Head of caudate nucleus (tissue), 42 donors: ENCODE measurements around the gene CDK13.

Source experiments
- DNase-seq, 42 donors: peaks; one replicate each; pipeline versions ENCODE4 v3.0.0 to v3.0.0-alpha.2; 2020 to 2021; ENCODE audit warnings: mixed read lengths in 7 of 42
- intact Hi-C: fragments of 100-400 bp; cut with DNase I; formaldehyde crosslinking; loops from one replicate; pipeline ENCODE4 v1.15.0; 2022

Gene CDK13

DNA sequence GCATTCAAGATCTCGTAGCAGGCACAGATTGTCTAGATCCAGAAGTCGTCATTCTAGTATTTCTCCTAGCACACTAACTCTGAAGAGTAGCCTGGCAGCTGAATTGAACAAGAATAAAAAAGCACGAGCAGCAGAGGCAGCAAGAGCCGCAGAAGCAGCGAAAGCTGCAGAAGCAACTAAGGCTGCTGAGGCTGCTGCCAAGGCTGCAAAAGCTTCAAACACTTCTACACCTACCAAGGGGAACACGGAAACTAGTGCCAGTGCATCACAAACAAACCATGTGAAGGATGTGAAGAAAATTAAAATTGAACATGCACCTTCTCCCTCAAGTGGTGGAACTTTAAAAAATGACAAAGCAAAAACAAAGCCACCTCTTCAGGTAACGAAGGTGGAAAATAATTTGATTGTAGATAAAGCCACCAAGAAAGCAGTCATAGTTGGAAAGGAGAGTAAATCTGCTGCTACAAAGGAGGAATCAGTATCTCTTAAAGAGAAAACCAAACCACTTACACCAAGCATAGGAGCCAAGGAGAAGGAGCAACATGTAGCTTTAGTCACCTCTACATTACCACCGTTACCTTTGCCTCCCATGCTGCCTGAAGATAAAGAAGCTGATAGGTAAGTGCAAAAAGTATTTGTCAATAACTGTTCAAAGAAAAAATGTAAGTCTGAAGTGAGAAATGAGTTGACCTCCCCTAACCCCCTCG lies 37.7 kb downstream of the CDK13 start:
- intact Hi-C loops: no loop called here
- peak in 35 of 42 donors; percentile 6 to 78 (median 41) for DNase-seq

GRCh38 chr7:40000734-40001315 lies 50.8 kb downstream of the CDK13 start:
- intact Hi-C loops: no loop called here
- DNase-seq: no peak

DNA sequence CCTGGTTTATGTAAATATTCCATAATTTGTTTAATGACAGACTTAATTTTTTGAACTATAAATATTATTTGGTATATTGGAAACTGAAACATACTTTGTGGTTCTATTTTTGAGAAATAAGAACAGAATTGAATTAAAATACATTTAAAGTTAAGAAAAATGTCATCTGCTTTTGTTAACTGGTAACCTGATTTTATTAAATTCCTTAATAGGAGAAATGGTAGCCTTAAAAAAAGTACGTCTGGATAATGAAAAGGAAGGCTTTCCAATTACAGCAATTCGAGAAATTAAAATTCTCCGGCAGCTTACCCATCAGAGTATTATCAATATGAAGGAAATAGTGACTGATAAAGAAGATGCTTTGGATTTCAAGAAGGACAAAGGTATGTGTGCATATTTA lies 51.6 kb downstream of the CDK13 start:
- intact Hi-C loops: no loop called here
- no peak for DNase-seq

DNA sequence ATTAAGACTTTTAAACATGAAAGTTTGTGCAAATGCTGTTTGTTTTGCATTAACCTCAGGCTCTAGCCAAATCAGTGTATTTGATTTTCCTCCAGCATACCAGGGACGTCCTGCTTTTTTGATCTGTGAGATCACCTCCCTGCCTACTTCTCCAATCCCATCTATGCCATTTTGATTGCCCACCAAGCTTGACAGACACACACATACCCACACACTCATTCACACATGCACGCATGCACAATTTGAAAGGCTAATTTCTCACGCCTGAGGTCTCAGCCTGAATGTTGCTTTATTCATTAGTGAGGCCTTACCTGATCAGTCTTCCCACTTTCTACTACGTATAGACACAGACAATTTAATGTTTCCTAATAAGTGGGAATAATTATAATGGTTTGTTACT lies 53.5 kb downstream of the CDK13 start:
- DNase-seq: no peak
- intact Hi-C loops: no loop called here

- DNase-seq: no peak
- intact Hi-C loops: no loop called here
Measured at GRCh38 chr7:40008223-40008815, 58.3 kb downstream of the CDK13 start.

- no peak for DNase-seq
- intact Hi-C loops: no loop called here
Measured at GRCh38 chr7:40009301-40009700, 59.2 kb downstream of the CDK13 start.

DNA sequence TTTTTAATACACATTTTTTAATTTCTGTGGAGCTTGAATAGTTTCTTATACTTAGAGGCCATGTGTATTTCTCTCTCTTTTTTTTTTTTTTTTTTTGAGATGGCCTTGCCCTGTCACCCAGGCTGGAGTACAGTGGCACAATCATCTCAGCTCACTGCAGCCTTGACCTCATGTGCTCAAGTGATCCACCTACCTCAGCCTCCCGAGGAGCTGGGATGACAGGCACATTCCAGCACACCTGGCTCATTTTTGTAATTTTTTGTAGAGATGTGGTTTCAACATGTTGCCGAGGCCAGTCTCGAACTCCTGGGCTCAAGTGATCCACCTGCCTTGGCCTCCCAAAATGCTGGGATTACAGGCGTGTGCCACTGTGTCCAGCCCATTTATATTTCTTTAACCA lies 64.3 kb downstream of the CDK13 start:
- intact Hi-C loops: no loop called here
- DNase-seq: no peak

DNA sequence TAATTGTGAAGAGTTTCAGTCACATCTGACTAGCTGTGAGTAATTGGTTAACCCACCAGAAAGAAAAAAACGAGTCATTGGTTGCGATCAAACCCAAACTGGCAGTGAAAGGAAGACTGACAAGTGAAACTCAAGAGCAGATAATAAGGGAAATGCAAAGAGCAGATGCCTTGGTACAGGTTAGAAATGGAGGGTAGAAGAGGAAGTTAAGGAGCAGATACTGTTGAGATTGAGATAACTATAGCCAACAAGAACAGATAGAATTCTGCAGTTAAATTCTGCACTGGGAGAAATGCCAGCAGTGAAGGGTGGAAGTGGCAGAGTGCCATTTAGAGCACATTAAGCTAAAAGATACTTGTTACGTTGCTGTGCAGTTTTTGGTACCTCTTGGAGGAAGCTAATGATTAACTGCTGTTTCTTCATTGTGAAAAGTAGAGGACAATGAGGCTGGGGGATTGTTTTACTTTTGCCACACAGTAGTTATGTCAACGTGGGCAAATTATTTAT lies 65.8 kb downstream of the CDK13 start:
- intact Hi-C loops: no loop called here
- peak in 16 of 42 donors; percentile 7 to 50 (median 18) for DNase-seq

- DNase-seq: no peak
- intact Hi-C loops: no loop called here
Measured at GRCh38 chr7:40019558-40019957, 69.5 kb downstream of the CDK13 start.

DNA sequence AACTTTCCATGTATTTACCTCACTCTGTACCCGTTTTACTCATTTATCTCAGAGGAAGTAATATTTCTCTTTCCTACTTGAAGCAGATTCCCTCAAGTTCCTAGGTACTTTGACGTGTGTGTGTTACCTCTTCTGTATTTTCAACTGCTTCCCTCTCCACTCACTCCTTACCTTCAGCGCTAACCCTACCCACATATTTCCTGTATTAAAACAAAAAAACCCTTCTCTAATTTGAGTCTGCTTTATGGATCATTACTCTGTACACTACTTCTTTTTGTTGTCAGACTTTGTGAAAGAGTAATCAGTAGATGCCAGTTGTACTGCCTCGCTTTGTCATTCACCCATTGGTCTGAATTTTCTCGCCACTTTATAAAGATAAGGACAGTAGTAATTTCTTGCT lies 74.0 kb downstream of the CDK13 start:
- intact Hi-C loops: no loop called here
- no peak for DNase-seq

GRCh38 chr7:40024841-40025240 lies 74.8 kb downstream of the CDK13 start:
- intact Hi-C loops: no loop called here

DNA sequence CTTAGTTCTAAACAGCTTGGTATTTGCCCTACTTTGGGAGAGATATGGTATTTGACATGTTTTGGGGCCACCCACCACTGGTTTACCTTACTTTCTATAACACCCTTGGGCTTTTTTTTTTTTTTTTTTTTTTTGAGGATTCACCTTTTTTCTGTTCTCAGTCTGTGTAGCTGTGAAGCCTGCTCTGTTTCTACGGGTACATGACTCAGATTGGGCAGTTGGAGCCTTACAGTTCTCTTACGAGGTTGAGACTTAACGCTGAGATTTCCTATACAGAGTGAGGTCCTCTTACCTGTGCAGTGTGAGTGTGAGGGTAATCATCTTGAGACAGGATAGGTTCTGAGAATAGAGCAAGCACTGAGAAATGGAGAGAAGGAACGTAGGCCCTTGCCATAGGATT lies 77.5 kb downstream of the CDK13 start:
- no peak for DNase-seq
- intact Hi-C loops: no loop called here

More at GRCh38 chr7:40024841-40025240, 74.8 kb downstream of the CDK13 start:
- DNase-seq: no peak

DNA sequence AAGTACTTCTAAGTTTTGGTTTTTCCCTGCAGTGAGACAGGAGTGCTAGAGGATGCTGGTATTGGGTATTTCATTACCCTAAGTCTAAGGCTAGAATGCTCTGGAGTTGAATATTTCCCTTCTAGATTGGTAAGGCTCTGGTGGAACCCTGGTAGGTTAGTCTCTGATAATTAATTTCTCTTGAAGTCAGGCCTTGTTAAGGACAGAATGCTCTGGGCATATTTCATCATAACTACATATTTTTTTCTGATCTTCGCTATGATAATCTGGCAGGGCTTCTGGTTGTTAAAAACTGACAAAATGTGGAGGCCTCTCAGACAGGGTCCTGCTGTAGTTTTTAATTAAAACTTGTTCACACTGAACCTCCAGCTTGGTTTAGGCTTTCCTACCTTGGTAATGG lies 83.8 kb downstream of the CDK13 start:
- intact Hi-C loops: no loop called here
- no peak for DNase-seq

DNA sequence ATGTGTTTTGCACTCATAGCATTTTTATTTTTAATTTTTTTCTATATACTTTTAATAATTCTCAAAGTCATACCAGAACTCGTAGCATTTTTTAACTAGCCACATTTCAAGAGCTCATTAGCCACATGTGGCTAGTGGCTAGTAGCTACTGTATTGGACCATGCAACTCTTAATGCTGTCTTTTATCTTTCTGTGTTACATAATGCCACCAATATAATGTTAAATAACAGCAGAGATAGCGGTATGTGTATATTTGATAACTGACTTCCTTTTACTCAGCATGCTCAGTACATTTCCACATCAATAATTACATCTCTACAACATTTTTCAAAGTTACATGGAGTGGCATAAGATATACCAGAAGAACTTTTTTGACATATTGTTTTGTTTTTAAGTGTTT lies 91.4 kb downstream of the CDK13 start:
- intact Hi-C loops: no loop called here
- no peak for DNase-seq

GRCh38 chr7:40043164-40043563 lies 93.1 kb downstream of the CDK13 start:
- intact Hi-C loops: no loop called here
- no peak for DNase-seq

DNA sequence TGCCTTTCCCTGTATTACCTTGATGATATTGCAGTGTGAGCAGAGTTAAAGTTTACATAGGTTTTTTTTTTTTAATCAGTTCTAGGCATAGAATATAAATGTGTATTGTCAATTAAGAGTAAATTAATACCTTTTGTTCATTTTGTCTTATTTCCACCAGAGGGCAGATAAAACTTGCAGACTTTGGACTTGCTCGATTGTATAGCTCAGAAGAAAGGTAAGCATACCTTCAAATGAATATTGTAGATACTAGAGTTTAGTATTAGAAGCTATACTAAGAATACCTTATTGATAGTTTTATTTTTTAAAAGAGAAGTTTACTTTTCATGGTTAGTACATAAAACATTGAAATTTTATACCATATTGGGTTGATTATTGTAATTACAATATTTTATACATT lies 97.6 kb downstream of the CDK13 start:
- no peak for DNase-seq
- intact Hi-C loops: loop anchor here (5.0 kb wide), 1 partner anchor 150 kb away; no protein-coding TSS in a partner anchor

DNA sequence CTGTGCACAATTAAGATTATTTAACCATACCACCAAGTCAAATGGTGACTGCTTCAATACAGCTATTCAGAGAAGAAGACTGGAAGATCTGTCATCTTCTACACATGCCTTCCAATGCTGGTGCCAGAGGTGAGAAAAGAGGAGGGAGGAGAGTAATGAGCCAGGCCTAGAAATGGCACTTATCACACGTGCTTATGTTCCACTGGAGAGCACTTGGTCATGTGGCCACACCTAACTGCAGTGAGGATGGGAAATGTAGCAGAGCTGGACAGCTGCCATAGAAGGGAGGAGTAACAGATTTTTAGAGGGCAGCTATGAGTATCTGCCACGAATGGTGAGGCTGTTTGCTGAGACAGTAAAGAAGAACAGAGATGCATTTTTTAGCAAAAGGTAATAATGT lies 107.2 kb downstream of the CDK13 start:
- no peak for DNase-seq
- intact Hi-C loops: no loop called here

DNA sequence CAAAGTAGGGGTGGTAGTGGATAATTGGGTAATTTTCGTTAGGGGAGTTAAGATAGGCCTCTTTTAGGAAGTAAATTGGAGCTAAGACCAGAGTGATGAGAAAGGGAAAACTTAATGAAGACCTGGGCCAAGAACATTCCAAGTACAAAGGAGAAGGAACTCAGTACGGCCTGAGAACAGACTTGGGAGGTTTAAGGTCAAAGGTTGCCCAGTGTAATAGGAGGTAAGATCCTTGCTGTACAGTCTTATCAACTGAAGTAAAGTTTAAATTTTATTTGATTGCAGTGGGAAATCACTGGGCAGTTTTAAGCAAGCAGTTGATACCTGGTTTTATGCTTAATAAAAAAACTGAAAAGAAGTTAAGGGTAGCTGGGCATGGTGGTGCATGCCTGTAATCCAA lies 108.0 kb downstream of the CDK13 start:
- no peak for DNase-seq
- intact Hi-C loops: no loop called here

DNA sequence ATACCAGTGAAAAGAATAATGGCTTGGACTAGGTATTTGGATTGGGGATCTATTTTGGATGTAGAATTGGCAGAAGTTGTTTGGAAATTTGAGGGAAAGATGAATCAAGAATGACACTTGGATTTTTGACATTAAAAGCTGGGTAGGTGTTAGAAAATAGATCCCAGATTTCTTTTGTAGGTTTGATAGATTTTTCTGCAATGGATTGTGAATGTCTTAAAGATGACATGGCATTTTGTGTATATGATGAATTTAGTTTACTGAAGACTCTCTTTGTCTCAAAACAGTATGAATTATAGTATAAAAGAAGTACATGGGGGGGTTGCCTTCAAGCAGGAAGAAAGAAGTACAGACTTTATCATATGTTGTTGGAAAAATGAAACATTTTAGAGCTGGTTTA lies 108.6 kb downstream of the CDK13 start:
- intact Hi-C loops: no loop called here
- DNase-seq: no peak

- intact Hi-C loops: no loop called here
- no peak for DNase-seq
Measured at GRCh38 chr7:40059057-40059456, 109.0 kb downstream of the CDK13 start.

GRCh38 chr7:40072268-40072667 lies 122.2 kb downstream of the CDK13 start:
- intact Hi-C loops: no loop called here
- no peak for DNase-seq
